Urothelium cell line (cell line): ENCODE data around the gene SYP.
"Not testable (repeated sequence)": the region's sequence is repeated elsewhere in the genome, so short reads cannot be mapped to it uniquely, and the experiment has no call there.

ENCODE experiments used
- DNase-seq: peaks from one replicate; pipeline ENCODE4 v3.0.0; 2011; ENCODE audit warnings: low spot score, mixed read lengths
- FAIRE-seq: peaks from 2 replicates; lab custom pipeline; 2011; peaks lifted over from hg19 to GRCh38; lab: Jason Lieb, UNC

SYP gene

GRCh38 chrX:49147282-49147681 lies 52.7 kb downstream of the SYP start:
- DNase-seq, result no peak
- FAIRE-seq, result no peak

GRCh38 chrX:49143154-49143553 lies 56.8 kb downstream of the SYP start:
- DNase-seq, FAIRE-seq: not testable (repeated sequence)

GRCh38 chrX:49142264-49142663 lies 57.7 kb downstream of the SYP start:
- not testable (repeated sequence) for FAIRE-seq

GRCh38 chrX:49139713-49140112 lies 60.3 kb downstream of the SYP start:
- DNase-seq (no peak), FAIRE-seq (no peak)

More at GRCh38 chrX:49142264-49142663, 57.7 kb downstream of the SYP start:
- DNase-seq, result not testable (repeated sequence)
